VCaP (cell line): ENCODE data around the gene CFAP45.

Experiments
- H3K27ac ChIP-seq: fragments of 450-650 bp; 2 replicates; pipeline ENCODE4 v1.5.1; 2017
- CTCF ChIP-seq: fragments of 450-650 bp; conservative IDR thresholded peaks from 2 replicates; pipeline ENCODE4 v1.5.1; 2017; ENCODE audit warnings: mild to moderate bottlenecking, moderate library complexity

CFAP45 gene, protein sequence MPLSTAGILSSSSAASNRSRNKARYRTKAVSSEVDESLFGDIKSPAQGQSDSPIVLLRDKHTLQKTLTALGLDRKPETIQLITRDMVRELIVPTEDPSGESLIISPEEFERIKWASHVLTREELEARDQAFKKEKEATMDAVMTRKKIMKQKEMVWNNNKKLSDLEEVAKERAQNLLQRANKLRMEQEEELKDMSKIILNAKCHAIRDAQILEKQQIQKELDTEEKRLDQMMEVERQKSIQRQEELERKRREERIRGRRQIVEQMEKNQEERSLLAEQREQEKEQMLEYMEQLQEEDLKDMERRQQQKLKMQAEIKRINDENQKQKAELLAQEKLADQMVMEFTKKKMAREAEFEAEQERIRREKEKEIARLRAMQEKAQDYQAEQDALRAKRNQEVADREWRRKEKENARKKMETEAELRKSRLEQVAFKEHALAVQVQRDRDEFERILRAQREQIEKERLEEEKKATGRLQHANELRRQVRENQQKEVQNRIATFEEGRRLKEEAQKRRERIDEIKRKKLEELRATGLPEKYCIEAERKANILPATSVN

DNA sequence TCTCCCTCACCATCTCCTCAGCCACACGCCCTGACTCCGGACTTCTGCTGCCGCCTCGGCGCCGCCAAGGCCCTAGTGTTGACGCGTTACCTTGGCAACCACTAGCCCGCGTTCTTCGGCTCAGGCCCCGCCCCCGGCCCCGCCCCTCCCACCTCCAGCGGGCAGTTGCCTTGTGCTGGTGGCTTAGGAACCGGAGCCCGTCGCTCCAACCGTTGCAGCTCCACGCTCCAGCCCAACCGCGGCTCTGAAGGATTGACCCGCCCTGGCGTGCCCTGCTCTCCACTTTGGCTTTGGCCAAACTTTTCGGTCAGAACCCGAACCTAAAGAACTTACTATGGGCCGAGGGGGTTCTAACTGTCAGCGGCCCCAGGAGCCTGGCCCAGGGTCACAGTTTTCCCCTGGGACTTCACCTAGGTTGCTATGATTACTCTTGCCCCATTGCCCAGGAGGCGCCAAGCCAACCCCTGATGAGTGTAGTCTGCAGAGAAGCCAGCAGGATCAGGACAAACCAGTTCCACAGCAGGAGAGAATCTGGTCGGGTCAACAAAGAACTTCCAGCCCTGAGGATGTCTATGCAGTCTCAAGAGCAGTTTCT lies at the start of gene CFAP45:
Gene CFAP45, minus strand, starts transcription at position 80 of the 595 bp plus-strand sequence. Its CDS starts 67 bp downstream, at position 13.
- TF ChIP-seq CTCF: no peak
- H3K27ac ChIP-seq: peak within 1 kb of the TSS; percentile 75

GRCh38 chr1:159949123-159949522 lies 49.2 kb upstream of the CFAP45 start:
- TF ChIP-seq CTCF: no peak

GRCh38 chr1:159947942-159948341 lies 48.0 kb upstream of the CFAP45 start:
- no peak overlapping the region for H3K27ac ChIP-seq
- TF ChIP-seq CTCF: no peak

More at GRCh38 chr1:159949123-159949522, 49.2 kb upstream of the CFAP45 start:
- peak overlapping the region; percentile 19; the same call in 1 of the 2 replicates for H3K27ac ChIP-seq

- peak overlapping the region; percentile 92 for H3K27ac ChIP-seq
- TF ChIP-seq CTCF: no peak
Measured at GRCh38 chr1:159946242-159947187, 46.5 kb upstream of the CFAP45 start.

DNA sequence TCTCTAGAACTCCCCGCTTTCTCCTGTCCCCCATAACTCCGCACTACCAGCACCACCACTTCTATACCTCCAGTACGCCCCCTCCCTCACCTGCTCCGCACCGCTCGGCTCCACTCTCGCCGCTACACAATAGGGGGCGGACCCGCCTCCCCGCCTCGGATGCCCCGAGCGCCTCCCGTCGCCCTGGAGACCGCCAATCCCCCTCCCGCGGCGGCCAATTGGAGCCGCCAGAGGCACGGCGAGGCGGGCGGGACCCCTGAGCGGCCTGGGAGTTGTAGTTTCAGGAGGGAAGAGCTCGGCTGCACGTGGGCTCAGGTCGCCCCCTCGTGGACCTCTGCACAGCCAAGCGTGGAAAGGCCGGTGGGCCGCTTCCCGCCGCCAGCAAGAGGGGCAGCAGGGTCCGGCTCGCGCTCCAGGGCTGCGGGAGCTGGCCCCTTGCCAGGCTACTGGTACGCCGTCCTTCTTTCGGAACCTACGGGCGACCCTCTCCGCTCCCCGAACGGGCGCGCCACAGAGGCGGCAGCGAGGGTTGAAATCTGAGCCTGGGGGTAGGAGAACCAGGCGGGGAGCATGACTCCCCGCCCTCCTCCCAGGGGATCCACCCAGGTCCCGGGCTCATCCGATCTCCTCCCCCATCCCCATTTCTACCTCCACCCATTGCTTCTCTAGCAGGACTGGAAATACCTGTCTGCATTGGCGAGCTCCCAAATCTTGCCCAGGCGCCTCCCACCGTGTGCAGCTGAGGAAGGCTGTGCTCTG lies 45.7 kb upstream of the CFAP45 start, which contains the start of gene IGSF9:
Gene IGSF9, minus strand, starts transcription at position 131 of the 759 bp plus-strand sequence. CDS start 2,159 bp downstream, outside the sequence.
- peak within 1 kb of the TSS; percentile 92 for H3K27ac ChIP-seq
- peak; percentile 66 for TF ChIP-seq CTCF

DNA sequence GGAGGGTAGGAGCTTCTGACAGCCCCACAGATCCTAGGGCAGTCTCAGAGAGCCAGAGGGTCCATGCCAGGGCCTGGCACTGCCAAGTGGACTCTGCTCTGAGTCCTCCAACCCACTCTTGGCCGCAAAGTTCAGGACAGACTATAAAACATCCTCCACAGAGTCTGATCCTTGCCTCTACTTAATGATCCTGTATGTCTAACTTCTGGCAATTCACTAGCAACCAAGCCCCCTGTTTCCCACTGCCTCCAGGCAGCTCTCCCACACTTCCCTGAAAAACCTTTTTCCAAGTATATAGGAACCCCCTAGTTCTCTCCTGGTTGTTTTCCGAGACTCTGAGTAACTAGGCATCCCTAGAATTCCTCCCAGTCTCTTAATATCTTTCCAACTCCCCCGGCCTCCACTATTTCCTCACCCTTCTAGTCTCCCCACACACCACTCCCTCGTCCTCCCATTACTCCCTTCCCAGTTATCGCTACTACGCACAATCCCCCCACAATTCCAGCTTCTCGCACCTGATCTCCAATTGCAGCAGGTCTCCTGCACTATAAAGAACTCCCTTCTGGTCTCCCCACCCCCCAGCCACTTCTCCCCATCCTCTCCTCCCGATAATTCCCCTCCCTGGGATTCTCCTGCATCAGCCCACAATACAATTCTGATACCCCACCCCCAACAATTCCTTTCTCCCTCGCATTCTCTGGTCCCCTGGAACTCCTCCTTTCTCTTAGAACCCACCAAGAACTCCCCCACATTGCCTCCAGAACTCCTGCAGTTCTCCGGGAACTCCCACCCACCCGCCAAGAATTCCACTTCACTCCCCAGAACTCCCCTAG lies 44.9 kb upstream of the CFAP45 start:
- H3K27ac ChIP-seq: peak overlapping the region; percentile 92
- TF ChIP-seq CTCF: no peak
